ENCODE data around the gene CHKA. TPM values are rescaled to one million over a fixed set of nuclear protein-coding genes. Genes with fewer than 3 reads are reported as not detected.

Gene CHKA
- total RNA-seq, 3 donors from 2014 or later = 44.1 to 74.4 (median 58.5) TPM

DNA sequence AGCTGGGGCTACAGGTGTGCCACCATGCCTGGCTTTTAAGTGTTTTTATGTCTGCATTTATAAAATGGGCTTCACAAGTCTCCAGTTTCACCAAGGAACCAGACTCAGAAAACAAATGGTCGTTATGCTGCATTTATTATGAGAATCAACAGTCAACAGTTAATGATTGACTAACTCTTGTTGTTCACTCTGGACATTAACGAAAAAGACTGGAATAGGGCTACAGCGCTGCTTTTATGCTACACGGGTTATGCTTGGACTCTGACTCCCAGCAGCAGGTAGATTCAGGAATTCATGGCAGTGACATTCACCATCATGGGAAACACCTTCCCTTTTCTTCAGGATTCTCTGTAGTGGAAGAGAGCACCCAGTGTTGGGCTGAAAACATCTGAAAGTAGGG, 44.4 kb upstream of the CHKA start:
- Histone ChIP-seq H3K4me3 (no peak overlapping the region), H3K36me3 (ENCODE audit: low read depth) (peaks cover 8% of the 10 kb centered on the region), H3K4me1 (ENCODE audit: low read depth) (no peaks in the 10 kb centered on the region), H3K9me3 (no peaks in the 10 kb centered on the region)
- DNase-seq = peak in 1 of 3 donors; percentile 14
- ATAC-seq = peak; percentile 74
- no peak for TF ChIP-seq CTCF (IDR thresholded peaks at IDR 0.05)
- intact Hi-C loops (cut with DNase I, micrococcal nuclease) = no loop called here

GRCh38 chr11:68164437-68164836, 43.2 kb upstream of the CHKA start:
- H3K4me1 ChIP-seq (ENCODE audit: low read depth) = no peaks in the 10 kb centered on the region
- no peak overlapping the region for H3K4me3 ChIP-seq
- peaks cover 8% of the 10 kb centered on the region for H3K36me3 ChIP-seq (ENCODE audit: low read depth)
- ATAC-seq = no peak
- DNase-seq = no peak
- intact Hi-C loops (cut with DNase I, micrococcal nuclease) = no loop called here
- no peak for TF ChIP-seq CTCF (IDR thresholded peaks at IDR 0.05)
- no peaks in the 10 kb centered on the region for H3K9me3 ChIP-seq

DNA sequence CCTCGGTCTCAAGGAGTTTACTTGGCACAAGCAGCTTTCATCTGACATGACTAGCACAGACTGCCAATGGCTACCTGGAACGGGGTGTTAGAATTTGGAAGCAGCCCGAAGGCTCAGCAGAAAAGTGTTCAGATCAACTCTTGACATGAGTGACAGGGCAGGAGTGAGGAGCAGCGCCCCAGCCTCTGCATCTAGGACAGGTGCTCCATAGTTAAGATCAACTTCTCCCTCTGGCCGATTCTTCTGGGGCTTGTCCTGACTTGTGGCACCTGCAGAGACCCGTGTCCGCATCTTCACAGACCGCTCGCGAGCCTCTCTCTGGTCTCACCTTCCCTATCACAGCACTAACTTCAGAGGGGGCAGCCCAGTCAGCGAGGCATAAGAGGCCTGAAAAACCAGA, 42.5 kb upstream of the CHKA start:
- peaks cover 2% of the 10 kb centered on the region for H3K36me3 ChIP-seq (ENCODE audit: low read depth)
- H3K4me1 ChIP-seq (ENCODE audit: low read depth) = no peaks in the 10 kb centered on the region
- ATAC-seq (no peak), DNase-seq (no peak)
- no peak overlapping the region for H3K4me3 ChIP-seq
- H3K9me3 ChIP-seq = no peaks in the 10 kb centered on the region
- intact Hi-C loops (cut with DNase I, micrococcal nuclease) = no loop called here
- TF ChIP-seq CTCF (IDR thresholded peaks at IDR 0.05) = no peak

DNA sequence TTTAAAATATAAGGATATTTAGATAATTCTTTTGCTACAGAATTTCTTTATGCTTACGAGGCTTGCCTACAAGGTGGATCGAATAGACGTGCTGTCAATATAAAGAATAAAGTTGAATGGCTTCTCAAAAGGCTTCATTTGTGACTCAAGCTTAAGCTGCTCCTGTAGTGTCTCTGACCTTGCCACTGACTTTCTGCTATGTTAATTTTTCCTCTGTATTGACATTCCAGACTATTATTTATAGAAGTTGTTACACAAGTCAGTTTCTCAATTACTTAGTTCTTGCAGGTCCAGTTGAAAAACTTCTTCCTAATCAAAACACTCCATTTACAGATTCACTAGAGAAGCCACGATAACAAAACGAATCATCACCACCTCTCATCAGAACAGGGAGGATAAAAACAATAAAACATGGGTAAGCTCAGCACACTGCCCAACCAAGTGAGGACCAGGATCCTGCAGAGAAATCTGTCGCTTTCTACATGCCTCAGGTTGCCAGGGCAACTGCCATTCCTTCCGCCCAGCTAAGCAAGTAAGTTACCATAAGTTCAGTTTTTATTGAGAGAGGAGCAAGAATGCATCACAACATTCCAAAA, 39.0 kb upstream of the CHKA start:
- DNase-seq (no peak), ATAC-seq (no peak)
- no peaks in the 10 kb centered on the region for H3K9me3 ChIP-seq
- intact Hi-C loops (cut with DNase I, micrococcal nuclease) = no loop called here
- TF ChIP-seq CTCF (IDR thresholded peaks at IDR 0.05) = no peak
- H3K36me3 ChIP-seq (ENCODE audit: low read depth) = no peaks in the 10 kb centered on the region
- H3K4me1 ChIP-seq (ENCODE audit: low read depth) = no peaks in the 10 kb centered on the region
- no peak overlapping the region for H3K4me3 ChIP-seq

DNA sequence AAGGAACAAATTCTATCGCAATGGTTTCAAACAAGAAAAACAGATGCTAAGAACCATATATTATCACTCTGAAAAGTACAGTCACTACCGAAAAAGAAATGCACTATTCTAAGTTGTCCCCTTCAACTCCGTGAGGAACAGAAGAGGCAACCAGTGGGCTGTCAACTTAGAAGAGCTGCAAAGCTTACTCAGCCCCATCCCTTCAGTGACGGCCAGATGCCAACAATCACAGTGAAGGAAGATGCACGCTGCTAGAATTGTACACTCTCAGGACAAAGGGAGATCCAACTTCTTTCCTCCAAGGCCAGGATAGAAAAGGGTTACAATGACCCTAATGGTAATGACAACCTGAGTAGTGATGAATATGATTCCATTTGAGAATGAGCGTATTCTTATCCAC, 38.5 kb upstream of the CHKA start:
- H3K9me3 ChIP-seq = no peaks in the 10 kb centered on the region
- H3K36me3 ChIP-seq (ENCODE audit: low read depth) = no peaks in the 10 kb centered on the region
- no peak for ATAC-seq
- no peak for TF ChIP-seq CTCF (IDR thresholded peaks at IDR 0.05)
- no peak for DNase-seq
- no peaks in the 10 kb centered on the region for H3K4me1 ChIP-seq (ENCODE audit: low read depth)
- intact Hi-C loops (cut with DNase I, micrococcal nuclease) = no loop called here
- no peak overlapping the region for H3K4me3 ChIP-seq

- H3K4me3 ChIP-seq = no peak overlapping the region
- no peaks in the 10 kb centered on the region for H3K4me1 ChIP-seq (ENCODE audit: low read depth)
- no peak for TF ChIP-seq CTCF (IDR thresholded peaks at IDR 0.05)
- ATAC-seq = no peak
- intact Hi-C loops (cut with DNase I, micrococcal nuclease) = no loop called here
- no peaks in the 10 kb centered on the region for H3K9me3 ChIP-seq
- DNase-seq = no peak
- H3K36me3 ChIP-seq (ENCODE audit: low read depth) = no peaks in the 10 kb centered on the region
Observed at GRCh38 chr11:68159161-68159560, 38.0 kb upstream of the CHKA start.

Data from mucosa of descending colon (tissue), 3 donors.